ENCODE measurements around the gene TTYH3. TPM values are rescaled to one million over a fixed set of nuclear protein-coding genes. Genes with fewer than 3 reads are reported as not detected.
A peak's percentile ranks its signal among the peaks of the same experiment; 100 is the strongest.

Gene TTYH3
- total RNA-seq, 4 donors from 2014 or later: 16.7 to 23.8 (median 21.4) TPM

DNA sequence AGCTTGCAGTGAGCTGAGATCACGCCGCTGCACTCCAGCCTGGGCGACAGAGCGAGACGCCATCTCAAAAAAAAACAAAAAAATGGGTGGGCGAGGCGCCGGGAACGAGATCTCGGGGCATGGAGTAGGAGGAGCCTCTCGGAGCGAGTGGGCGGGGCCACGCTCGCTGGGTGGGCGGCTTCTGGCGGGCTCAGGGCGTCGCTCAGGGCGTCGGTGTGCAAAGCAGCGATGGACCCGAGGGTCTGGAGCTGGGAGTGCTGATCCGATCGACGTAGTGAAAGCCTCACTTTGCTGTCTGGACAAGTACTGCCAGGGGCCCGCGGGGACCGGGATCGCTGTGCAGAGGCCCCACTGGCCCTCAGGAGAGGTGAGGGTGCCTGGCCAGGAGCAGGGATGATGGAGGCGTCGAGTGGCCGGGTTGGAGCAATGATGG lies 33.6 kb downstream of the TTYH3 start:
- intact Hi-C loops (cut with DNase I): no loop called here
- Histone ChIP-seq H3K27me3 (no peaks in the 10 kb centered on the region), H3K4me3 (replicated peaks in 1 of 3) (no peak overlapping the region), H3K36me3 (peaks cover 0 to 6% of the 10 kb centered on the region in 2 donors), H3K4me1 (peaks cover 6 to 27% of the 10 kb centered on the region in 2 donors), H3K9me3 (no peaks in the 10 kb centered on the region), H3K27ac (no peak overlapping the region)
- 54 to 61% methylated on average over 32 to 33 of the region's 33 CpGs for WGBS, 2 donors
- no peak for TF ChIP-seq POLR2A (IDR thresholded peaks at IDR 0.05)
- TF ChIP-seq, protein P1, sequence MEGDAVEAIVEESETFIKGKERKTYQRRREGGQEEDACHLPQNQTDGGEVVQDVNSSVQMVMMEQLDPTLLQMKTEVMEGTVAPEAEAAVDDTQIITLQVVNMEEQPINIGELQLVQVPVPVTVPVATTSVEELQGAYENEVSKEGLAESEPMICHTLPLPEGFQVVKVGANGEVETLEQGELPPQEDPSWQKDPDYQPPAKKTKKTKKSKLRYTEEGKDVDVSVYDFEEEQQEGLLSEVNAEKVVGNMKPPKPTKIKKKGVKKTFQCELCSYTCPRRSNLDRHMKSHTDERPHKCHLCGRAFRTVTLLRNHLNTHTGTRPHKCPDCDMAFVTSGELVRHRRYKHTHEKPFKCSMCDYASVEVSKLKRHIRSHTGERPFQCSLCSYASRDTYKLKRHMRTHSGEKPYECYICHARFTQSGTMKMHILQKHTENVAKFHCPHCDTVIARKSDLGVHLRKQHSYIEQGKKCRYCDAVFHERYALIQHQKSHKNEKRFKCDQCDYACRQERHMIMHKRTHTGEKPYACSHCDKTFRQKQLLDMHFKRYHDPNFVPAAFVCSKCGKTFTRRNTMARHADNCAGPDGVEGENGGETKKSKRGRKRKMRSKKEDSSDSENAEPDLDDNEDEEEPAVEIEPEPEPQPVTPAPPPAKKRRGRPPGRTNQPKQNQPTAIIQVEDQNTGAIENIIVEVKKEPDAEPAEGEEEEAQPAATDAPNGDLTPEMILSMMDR (IDR thresholded peaks at IDR 0.05): no peak
- DNase-seq: no peak

DNA sequence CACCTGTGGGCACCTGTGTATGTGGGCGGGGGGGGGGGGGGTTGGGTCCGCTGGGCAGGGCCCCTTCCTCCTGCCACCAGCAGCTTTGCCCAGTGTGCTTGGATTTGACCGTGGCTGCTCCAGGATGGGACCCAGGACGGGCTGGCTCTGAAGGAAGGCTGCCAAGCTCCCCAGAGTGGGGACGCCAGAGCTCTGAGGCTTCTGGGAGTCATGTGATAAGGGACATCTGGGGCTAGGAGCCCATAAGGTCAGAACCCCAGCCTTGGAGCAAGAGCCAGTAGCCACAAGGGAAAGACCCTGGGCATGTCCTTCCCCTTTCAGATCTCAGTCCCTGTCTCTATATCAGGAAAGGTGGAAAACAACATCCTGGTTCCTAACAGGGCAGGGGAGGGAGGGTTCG lies 34.4 kb downstream of the TTYH3 start:
- DNase-seq: no peak
- Histone ChIP-seq H3K27ac (peak overlapping the region in 2 of 3 donors; percentile 13 to 17), H3K4me1 (peaks cover 6 to 35% of the 10 kb centered on the region in 2 donors), H3K36me3 (peaks cover 0 to 6% of the 10 kb centered on the region in 2 donors), H3K9me3 (no peaks in the 10 kb centered on the region), H3K4me3 (replicated peaks in 1 of 3) (no peak overlapping the region), H3K27me3 (no peaks in the 10 kb centered on the region)
- intact Hi-C loops (cut with DNase I): no loop called here
- 26 to 38% methylated on average over 2 to 3 of the region's 6 CpGs for WGBS, 2 donors
- TF ChIP-seq, protein P1 (IDR thresholded peaks at IDR 0.05): no peak
- TF ChIP-seq POLR2A (IDR thresholded peaks at IDR 0.05): no peak

DNA sequence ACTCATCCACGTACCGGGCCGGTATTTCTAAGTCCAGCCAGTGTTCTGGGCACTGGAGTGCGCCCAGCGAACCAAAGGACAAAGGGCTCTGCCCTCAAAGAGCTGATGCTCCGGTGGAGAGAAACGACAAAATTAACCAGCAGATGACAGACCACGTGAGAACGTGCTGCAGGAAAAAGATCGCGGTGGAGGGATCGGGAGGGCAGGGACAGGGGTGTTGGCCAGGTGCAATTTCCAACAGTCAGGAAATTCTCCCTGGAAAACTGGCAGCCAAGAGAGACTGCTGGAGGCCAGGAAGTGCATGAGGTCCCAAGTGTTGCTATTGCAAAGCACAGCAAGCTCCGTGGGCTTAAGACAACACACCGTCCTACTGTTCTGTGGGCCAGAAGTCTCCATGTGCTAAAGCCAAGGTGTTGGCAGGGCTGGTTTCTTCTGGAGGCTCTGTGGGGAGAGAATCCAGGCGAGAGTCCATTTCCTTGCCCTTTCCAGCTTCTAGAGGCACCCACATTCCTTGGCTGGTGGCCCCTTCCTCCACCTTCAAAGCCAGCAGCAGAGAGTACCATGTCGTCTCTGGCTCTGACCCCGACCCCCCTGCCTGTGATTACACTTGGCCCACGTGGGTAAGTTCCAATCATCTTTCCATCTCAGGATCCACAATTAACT lies 34.9 kb downstream of the TTYH3 start:
- no peak for TF ChIP-seq POLR2A (IDR thresholded peaks at IDR 0.05)
- TF ChIP-seq, protein P1 (IDR thresholded peaks at IDR 0.05): no peak
- intact Hi-C loops (cut with DNase I): no loop called here
- DNase-seq: peak; percentile 44 to 62
- Histone ChIP-seq H3K4me3 (replicated peaks in 1 of 3) (no peak overlapping the region), H3K4me1 (peaks cover 6 to 36% of the 10 kb centered on the region in 2 donors), H3K36me3 (peaks cover 0 to 4% of the 10 kb centered on the region in 2 donors), H3K27me3 (no peaks in the 10 kb centered on the region), H3K27ac (peak overlapping the region in 2 of 3 donors; percentile 13 to 17), H3K9me3 (no peaks in the 10 kb centered on the region)
- WGBS, 2 donors: 28 to 42% methylated on average over 18 of the region's 18 CpGs

DNA sequence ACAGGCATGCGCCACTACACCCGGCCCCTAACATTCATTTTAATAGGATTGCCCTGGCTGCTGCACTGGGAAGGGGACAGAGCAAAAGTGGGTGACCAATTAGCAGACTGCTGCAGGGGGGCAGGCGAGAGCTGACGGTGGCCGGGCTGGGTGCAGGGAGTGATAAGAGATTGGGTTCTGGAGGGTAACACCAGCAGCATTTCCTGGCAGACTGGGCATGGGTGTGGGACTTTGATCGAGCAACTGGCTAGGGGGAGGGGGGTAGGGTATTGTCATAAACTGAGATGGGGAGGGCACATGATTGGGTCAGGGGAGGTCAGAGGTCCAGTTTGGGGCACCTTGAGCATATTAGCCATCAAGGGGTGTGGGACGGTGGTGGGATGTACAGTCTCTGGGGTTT lies 36.1 kb downstream of the TTYH3 start:
- Histone ChIP-seq H3K9me3 (no peaks in the 10 kb centered on the region), H3K4me3 (replicated peaks in 1 of 3) (no peak overlapping the region), H3K4me1 (peaks cover 6 to 36% of the 10 kb centered on the region in 2 donors), H3K27me3 (no peaks in the 10 kb centered on the region), H3K36me3 (no peaks in the 10 kb centered on the region), H3K27ac (no peak overlapping the region)
- TF ChIP-seq POLR2A (IDR thresholded peaks at IDR 0.05): no peak
- TF ChIP-seq, protein P1 (IDR thresholded peaks at IDR 0.05): no peak
- WGBS, 2 donors: 74 to 82% methylated on average over 7 of the region's 7 CpGs
- intact Hi-C loops (cut with DNase I): no loop called here
- DNase-seq: no peak

DNA sequence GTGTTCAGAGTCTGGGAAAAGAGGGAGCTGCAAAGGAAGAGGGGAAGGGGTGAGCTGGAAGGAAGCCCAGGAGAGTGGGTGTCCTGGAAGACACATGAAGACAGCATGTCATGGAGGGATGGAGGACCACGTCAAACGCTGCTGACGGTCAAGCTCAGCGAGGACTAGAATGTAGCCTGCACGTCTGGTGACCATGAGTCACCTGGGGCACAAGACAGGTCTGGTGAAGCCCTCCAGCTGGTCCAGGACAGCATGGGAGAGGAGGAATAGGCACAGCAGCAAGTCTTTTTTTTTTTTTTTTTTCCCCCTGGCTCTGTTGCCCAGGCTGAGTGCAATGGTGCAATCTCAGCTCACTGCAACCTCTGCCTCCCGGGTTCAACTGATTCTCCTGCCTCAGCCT lies 36.6 kb downstream of the TTYH3 start:
- 80 to 88% methylated on average over 6 of the region's 6 CpGs for WGBS, 2 donors
- Histone ChIP-seq H3K36me3 (no peaks in the 10 kb centered on the region), H3K4me1 (peaks cover 6 to 35% of the 10 kb centered on the region in 2 donors), H3K4me3 (replicated peaks in 1 of 3) (no peak overlapping the region), H3K27ac (no peak overlapping the region), H3K9me3 (no peaks in the 10 kb centered on the region), H3K27me3 (no peaks in the 10 kb centered on the region)
- TF ChIP-seq, protein P1 (IDR thresholded peaks at IDR 0.05): no peak
- no peak for TF ChIP-seq POLR2A (IDR thresholded peaks at IDR 0.05)
- no peak for DNase-seq
- intact Hi-C loops (cut with DNase I): no loop called here

All from thyroid gland (tissue), 4 donors.